Adipocyte (in vitro differentiated cells): Measurements from ENCODE around the gene FBF1.
"Not testable (repeated sequence)": the region's sequence is repeated elsewhere in the genome, so short reads cannot be mapped to it uniquely, and the experiment has no call there.

Source experiments
- DNase-seq: peaks from one replicate; pipeline ENCODE4 v3.0.0-alpha.2; 2015; ENCODE audit warnings: low read depth
- H3K27me3 ChIP-seq: replicated peaks from 2 replicates; pipeline ENCODE4 v1.7.0; 2013; ENCODE audit warnings: mild to moderate bottlenecking, low read length, moderate library complexity; ENCODE audit not compliant: control insufficient read depth, insufficient read depth
- H3K36me3 ChIP-seq: 2 replicates; pipeline ENCODE4 v1.7.0; 2013; ENCODE audit warnings: low read length, mild to moderate bottlenecking, moderate library complexity; ENCODE audit not compliant: control insufficient read depth, insufficient read depth, severe bottlenecking
- H3K4me1 ChIP-seq: 2 replicates; pipeline ENCODE4 v1.7.0; 2013; ENCODE audit warnings: mild to moderate bottlenecking, low read length, moderate library complexity; ENCODE audit not compliant: control insufficient read depth, insufficient read depth
- H3K4me3 ChIP-seq: 2 replicates; pipeline ENCODE4 v1.7.0; 2013; ENCODE audit warnings: mild to moderate bottlenecking, low read length, moderate library complexity
- H3K9ac ChIP-seq: 2 replicates; pipeline ENCODE4 v1.7.0; 2013; ENCODE audit warnings: mild to moderate bottlenecking, low read length, moderate library complexity
- H3K9me3 ChIP-seq: 2 replicates; pipeline ENCODE4 v1.7.0; 2013; ENCODE audit warnings: mild to moderate bottlenecking, low read length, moderate library complexity; ENCODE audit not compliant: control insufficient read depth

FBF1 gene

GRCh38 chr17:75892556-75893224 is 48.2 kb downstream of the FBF1 start:
- no peaks in the 10 kb centered on the region for H3K9me3 ChIP-seq
- H3K36me3 ChIP-seq, result peaks cover 9% of the 10 kb centered on the region
- DNase-seq, result no peak
- H3K27me3 ChIP-seq, result no peaks in the 10 kb centered on the region
- H3K9ac ChIP-seq, result no peak overlapping the region
- H3K4me1 ChIP-seq, result peaks cover 30% of the 10 kb centered on the region
- no peak overlapping the region for H3K4me3 ChIP-seq

GRCh38 chr17:75891605-75892555 is 49.0 kb downstream of the FBF1 start:
- H3K36me3 ChIP-seq, result peaks cover 9% of the 10 kb centered on the region
- H3K9ac ChIP-seq, result no peak overlapping the region
- H3K9me3 ChIP-seq, result no peaks in the 10 kb centered on the region
- no peak for DNase-seq
- no peaks in the 10 kb centered on the region for H3K27me3 ChIP-seq
- peaks cover 24% of the 10 kb centered on the region for H3K4me1 ChIP-seq
- H3K4me3 ChIP-seq, result no peak overlapping the region

- peaks cover 24% of the 10 kb centered on the region for H3K4me1 ChIP-seq
- H3K36me3 ChIP-seq, result peaks cover 9% of the 10 kb centered on the region
- no peak overlapping the region for H3K9ac ChIP-seq
- no peak overlapping the region for H3K4me3 ChIP-seq
- H3K27me3 ChIP-seq, result no peaks in the 10 kb centered on the region
- DNase-seq, result no peak
- no peaks in the 10 kb centered on the region for H3K9me3 ChIP-seq
These were observed 49.7 kb downstream of the FBF1 start for GRCh38 chr17:75891022-75891604.

GRCh38 chr17:75889454-75889853 is 51.4 kb downstream of the FBF1 start:
- no peak for DNase-seq
- no peaks in the 10 kb centered on the region for H3K27me3 ChIP-seq
- H3K4me1 ChIP-seq, result peaks cover 10% of the 10 kb centered on the region
- peaks cover 9% of the 10 kb centered on the region for H3K36me3 ChIP-seq
- no peak overlapping the region for H3K9ac ChIP-seq
- no peak overlapping the region for H3K4me3 ChIP-seq
- no peaks in the 10 kb centered on the region for H3K9me3 ChIP-seq

GRCh38 chr17:75888484-75888883 is 52.4 kb downstream of the FBF1 start:
- H3K9ac ChIP-seq, result no peak overlapping the region
- H3K36me3 ChIP-seq, result peaks cover 9% of the 10 kb centered on the region
- no peak overlapping the region for H3K4me3 ChIP-seq
- H3K4me1 ChIP-seq, result peaks cover 4% of the 10 kb centered on the region
- H3K27me3 ChIP-seq, result no peaks in the 10 kb centered on the region
- no peaks in the 10 kb centered on the region for H3K9me3 ChIP-seq
- DNase-seq, result no peak

GRCh38 chr17:75885860-75886259 is 55.0 kb downstream of the FBF1 start:
- H3K36me3 ChIP-seq, H3K4me1 ChIP-seq, DNase-seq, H3K9ac ChIP-seq, H3K9me3 ChIP-seq, H3K4me3 ChIP-seq, H3K27me3 ChIP-seq: not testable (repeated sequence)

GRCh38 chr17:75885431-75885830 is 55.4 kb downstream of the FBF1 start:
- DNase-seq, result no peak
- Histone ChIP-seq H3K9me3 (no peaks in the 10 kb centered on the region), H3K4me3 (no peak overlapping the region), H3K36me3 (peaks cover 4% of the 10 kb centered on the region), H3K27me3 (no peaks in the 10 kb centered on the region), H3K9ac (no peak overlapping the region), H3K4me1 (no peaks in the 10 kb centered on the region)

- no peak for DNase-seq
- Histone ChIP-seq H3K9ac (no peak overlapping the region), H3K4me1 (peaks cover 8% of the 10 kb centered on the region), H3K9me3 (no peaks in the 10 kb centered on the region), H3K27me3 (no peaks in the 10 kb centered on the region), H3K36me3 (no peaks in the 10 kb centered on the region), H3K4me3 (no peak overlapping the region)
These were observed 59.0 kb downstream of the FBF1 start for GRCh38 chr17:75881678-75882454.

- no peaks in the 10 kb centered on the region for H3K36me3 ChIP-seq
These were observed 60.6 kb downstream of the FBF1 start for GRCh38 chr17:75880266-75880665.

GRCh38 chr17:75878174-75878998 is 62.5 kb downstream of the FBF1 start, which contains the start of gene TRIM47:
Gene TRIM47, minus strand, starts transcription at chr17:75878581. Its CDS starts 33 bp downstream, at chr17:75878548.
- Histone ChIP-seq H3K27me3 (no peaks in the 10 kb centered on the region), H3K9me3 (no peaks in the 10 kb centered on the region), H3K36me3 (peaks cover 6% of the 10 kb centered on the region), H3K4me1 (peaks cover 31% of the 10 kb centered on the region), H3K9ac (peak within 1 kb of the TSS; percentile 93), H3K4me3 (peak within 1 kb of the TSS; percentile 87)
- peak; percentile 69 for DNase-seq

More at GRCh38 chr17:75880266-75880665, 60.6 kb downstream of the FBF1 start:
- Histone ChIP-seq H3K4me1 (peaks cover 24% of the 10 kb centered on the region), H3K27me3 (no peaks in the 10 kb centered on the region), H3K4me3 (no peak overlapping the region), H3K9me3 (no peaks in the 10 kb centered on the region), H3K9ac (no peak overlapping the region)
- no peak for DNase-seq
